GM12891 (cell line): ENCODE data around the gene B3GLCT.

Experiments
- POLR2A ChIP-seq: IDR thresholded peaks from 2 replicates; pipeline ENCODE4 v1.6.1; 2011; ENCODE audit warnings: low read depth, low read length, control low read depth
- POLR2AphosphoS5 ChIP-seq: IDR thresholded peaks from 2 replicates; pipeline ENCODE4 v1.6.1; 2011; ENCODE audit warnings: low read depth, low read length, control low read depth

DNA sequence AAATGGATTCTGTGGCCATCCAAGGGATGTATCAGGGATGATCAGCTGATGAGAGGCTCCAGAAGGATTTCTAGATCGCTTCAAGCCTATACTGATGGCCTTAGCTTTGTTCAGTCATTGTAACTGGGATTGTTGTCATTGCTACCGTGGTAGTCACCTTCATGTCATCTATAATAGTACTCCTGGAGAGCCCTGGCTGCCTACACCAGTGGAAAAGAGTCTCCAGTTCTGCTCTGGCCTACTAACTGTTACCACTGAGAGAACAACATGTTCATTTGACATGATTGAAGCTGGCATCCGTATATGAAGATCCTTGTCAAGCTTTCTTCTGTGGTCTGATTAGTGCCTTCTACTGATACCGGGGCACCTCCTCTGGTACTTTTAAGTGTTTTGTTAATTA lies 131.3 kb downstream of the B3GLCT start:
- no peak for TF ChIP-seq POLR2A
- TF ChIP-seq POLR2AphosphoS5 = no peak
